Measurements from ENCODE around the gene LGALS9.
"Not testable (repeated sequence)": the region's sequence is repeated elsewhere in the genome, so short reads cannot be mapped to it uniquely, and the experiment has no call there.

The LGALS9 gene

DNA sequence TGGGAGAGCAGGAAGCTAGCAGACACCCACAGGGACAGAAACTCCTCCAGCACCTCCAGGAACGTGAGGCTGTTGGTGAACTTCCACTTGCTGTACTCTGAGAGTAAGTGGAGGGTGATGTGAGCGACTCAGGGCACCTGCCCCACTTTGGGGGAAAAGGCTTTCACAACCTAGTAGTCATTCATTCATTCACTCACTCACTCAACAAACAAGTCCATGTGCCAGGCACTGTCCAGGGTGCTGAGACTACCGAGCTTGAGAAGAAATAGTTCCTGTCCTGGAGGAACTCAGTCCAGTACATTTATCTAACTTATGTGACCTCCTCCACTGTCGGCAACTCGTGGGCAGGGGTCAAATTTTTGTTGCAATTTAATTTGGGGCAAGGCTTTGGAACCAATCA, 26.6 kb downstream of the LGALS9 start:
- H3K27ac Mint-ChIP-seq, result no peak overlapping the region
- peaks cover 23% of the 10 kb centered on the region for H3K27me3 Mint-ChIP-seq (ENCODE audit: low read depth)
- no peaks in the 10 kb centered on the region for H3K9me3 Mint-ChIP-seq
- TF ChIP-seq, protein P1, sequence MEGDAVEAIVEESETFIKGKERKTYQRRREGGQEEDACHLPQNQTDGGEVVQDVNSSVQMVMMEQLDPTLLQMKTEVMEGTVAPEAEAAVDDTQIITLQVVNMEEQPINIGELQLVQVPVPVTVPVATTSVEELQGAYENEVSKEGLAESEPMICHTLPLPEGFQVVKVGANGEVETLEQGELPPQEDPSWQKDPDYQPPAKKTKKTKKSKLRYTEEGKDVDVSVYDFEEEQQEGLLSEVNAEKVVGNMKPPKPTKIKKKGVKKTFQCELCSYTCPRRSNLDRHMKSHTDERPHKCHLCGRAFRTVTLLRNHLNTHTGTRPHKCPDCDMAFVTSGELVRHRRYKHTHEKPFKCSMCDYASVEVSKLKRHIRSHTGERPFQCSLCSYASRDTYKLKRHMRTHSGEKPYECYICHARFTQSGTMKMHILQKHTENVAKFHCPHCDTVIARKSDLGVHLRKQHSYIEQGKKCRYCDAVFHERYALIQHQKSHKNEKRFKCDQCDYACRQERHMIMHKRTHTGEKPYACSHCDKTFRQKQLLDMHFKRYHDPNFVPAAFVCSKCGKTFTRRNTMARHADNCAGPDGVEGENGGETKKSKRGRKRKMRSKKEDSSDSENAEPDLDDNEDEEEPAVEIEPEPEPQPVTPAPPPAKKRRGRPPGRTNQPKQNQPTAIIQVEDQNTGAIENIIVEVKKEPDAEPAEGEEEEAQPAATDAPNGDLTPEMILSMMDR (IDR thresholded peaks at IDR 0.05; ENCODE audit: unreplicated experiment in 3 of 3), result no peak
- no peaks in the 10 kb centered on the region for H3K36me3 Mint-ChIP-seq (ENCODE audit: low read depth)
- H3K4me1 Mint-ChIP-seq, result no peaks in the 10 kb centered on the region
- no peak overlapping the region for H3K4me3 Mint-ChIP-seq

DNA sequence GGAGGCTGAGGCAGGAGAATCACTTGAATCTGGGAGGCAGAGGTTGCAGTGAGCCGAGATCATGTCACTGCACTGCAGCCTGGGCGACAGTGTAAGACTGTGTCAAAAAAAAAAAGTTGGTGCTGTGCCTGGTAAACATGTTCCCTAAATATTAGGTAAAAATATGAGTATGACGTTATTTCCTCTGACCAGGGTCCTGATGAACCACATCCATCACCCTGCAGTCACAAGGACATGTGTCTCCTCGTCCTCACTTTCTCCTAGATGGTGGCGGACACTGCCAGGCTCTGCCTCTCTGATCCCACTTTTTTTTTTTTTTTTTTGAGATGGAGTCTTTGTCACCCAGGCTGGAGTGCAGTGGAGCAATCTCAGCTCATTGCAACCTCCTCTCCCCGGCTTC, 28.7 kb downstream of the LGALS9 start:
- H3K4me1 Mint-ChIP-seq, result no peaks in the 10 kb centered on the region
- TF ChIP-seq, protein P1 (IDR thresholded peaks at IDR 0.05; ENCODE audit: unreplicated experiment in 3 of 3), result no peak
- no peak overlapping the region for H3K4me3 Mint-ChIP-seq
- H3K27ac Mint-ChIP-seq, result no peak overlapping the region
- no peaks in the 10 kb centered on the region for H3K36me3 Mint-ChIP-seq (ENCODE audit: low read depth)
- H3K9me3 Mint-ChIP-seq, result no peaks in the 10 kb centered on the region
- peaks cover 18% of the 10 kb centered on the region for H3K27me3 Mint-ChIP-seq (ENCODE audit: low read depth)

DNA sequence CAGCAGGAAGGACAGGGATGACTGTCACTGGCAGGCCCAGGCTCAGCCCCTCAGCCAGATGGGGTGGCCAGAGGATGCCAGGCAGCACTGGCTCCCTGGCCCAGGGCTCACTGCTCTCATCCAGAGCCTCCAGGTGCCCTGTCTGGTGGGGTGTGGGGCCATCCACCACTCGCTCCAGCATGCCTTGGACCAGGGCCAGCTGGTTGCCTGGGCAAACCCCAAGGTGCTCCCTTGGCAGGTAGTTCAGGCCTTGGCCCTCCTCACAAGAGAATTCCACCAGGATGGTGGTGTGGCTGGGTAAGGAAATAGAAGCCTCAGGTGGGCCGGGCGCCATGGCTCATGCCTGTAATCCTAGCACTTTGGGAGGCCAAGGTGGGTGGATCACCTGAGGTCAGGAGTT, 29.4 kb downstream of the LGALS9 start:
- Mint-ChIP-seq H3K36me3 (ENCODE audit: low read depth) (no peaks in the 10 kb centered on the region), H3K9me3 (no peaks in the 10 kb centered on the region)

DNA sequence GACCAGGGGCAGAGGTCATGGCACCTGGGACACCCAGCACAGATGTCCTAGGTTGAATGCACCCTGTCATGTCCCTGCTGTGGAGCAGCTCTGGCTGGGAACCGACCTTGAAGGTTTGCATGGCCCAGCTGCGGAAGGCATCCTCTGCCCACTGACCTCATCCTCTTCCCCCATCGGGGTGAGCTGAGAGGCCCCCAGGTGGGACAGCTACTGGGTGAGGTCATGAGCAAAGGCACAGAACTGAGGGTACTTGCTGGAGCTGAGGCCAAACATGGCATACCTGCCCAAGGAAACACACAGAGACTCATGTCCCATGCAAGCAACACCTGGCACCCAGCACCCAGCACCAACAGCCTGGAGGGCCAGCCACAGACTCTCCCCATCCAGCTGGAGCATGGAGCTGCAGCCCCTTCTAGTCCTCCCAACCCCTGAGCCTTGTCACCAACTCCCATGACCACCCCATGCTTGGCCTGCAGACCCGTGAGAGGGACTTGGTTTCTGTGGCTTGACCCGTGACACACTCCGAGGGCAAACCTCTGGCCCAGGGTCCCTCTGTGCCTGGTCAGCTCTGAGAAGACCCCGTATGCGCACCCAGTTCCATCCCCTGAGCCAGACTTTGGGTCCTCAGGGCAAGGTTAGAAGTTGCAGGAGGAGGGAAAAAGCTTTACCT, 33.1 kb downstream of the LGALS9 start:
- H3K27ac Mint-ChIP-seq, result no peak overlapping the region
- no peak overlapping the region for H3K4me3 Mint-ChIP-seq
- H3K36me3 Mint-ChIP-seq (ENCODE audit: low read depth), result no peaks in the 10 kb centered on the region
- TF ChIP-seq, protein P1 (IDR thresholded peaks at IDR 0.05; ENCODE audit: unreplicated experiment in 3 of 3), result no peak
- H3K4me1 Mint-ChIP-seq, result no peaks in the 10 kb centered on the region
- H3K9me3 Mint-ChIP-seq, result no peaks in the 10 kb centered on the region
- peaks cover 4% of the 10 kb centered on the region for H3K27me3 Mint-ChIP-seq (ENCODE audit: low read depth)

More for the DNA sequence above, 29.4 kb downstream of the LGALS9 start:
- Mint-ChIP-seq H3K4me1 (no peaks in the 10 kb centered on the region), H3K27ac (no peak overlapping the region), H3K4me3 (no peak overlapping the region), H3K27me3 (ENCODE audit: low read depth) (peaks cover 16% of the 10 kb centered on the region)
- TF ChIP-seq, protein P1 (IDR thresholded peaks at IDR 0.05; ENCODE audit: unreplicated experiment in 3 of 3), result no peak

DNA sequence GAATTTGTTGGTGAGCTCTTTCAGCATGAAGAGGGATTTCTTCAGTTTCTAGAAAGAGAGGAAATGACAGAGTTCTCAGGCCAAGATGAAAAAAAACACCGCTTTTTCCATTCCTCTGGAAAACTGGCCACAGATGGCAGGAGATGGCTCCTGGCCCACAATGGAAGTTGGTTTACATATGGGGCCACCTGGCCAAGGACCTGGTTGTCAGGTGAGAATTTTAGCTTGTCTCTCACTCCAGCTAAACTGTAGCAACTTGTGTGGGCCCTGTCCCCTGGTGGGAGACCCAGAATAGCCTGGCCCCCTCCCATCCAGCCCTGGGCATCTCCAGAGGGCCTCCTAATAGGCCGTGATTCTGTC, 33.6 kb downstream of the LGALS9 start:
- TF ChIP-seq, protein P1 (IDR thresholded peaks at IDR 0.05; ENCODE audit: unreplicated experiment in 3 of 3), result no peak
- Mint-ChIP-seq H3K27ac (no peak overlapping the region), H3K4me1 (no peaks in the 10 kb centered on the region), H3K4me3 (no peak overlapping the region), H3K36me3 (ENCODE audit: low read depth) (no peaks in the 10 kb centered on the region), H3K9me3 (no peaks in the 10 kb centered on the region), H3K27me3 (ENCODE audit: low read depth) (peaks cover 3% of the 10 kb centered on the region)

DNA sequence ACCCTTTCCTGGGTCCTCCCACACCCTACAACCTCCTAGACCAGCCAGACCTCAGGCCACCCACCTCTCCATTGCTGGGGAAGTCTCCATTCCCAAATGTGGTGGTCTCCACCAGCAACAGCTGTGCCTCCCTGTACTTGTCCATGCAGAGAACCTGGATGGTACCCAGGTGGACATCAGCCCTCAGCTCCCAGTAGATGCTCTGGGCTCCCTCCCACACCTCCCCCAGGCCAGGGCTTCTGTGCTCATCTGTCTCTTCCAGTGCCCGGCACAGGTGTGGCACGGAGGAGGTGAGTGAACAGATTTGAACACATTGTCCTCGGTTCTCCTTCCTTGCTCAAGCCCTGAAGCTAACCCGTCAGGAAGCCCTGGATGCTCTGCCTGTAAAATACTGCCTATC, 34.6 kb downstream of the LGALS9 start:
- Mint-ChIP-seq H3K27ac (no peak overlapping the region), H3K36me3 (ENCODE audit: low read depth) (no peaks in the 10 kb centered on the region), H3K9me3 (no peaks in the 10 kb centered on the region), H3K4me3 (no peak overlapping the region), H3K27me3 (ENCODE audit: low read depth) (peaks cover 3% of the 10 kb centered on the region), H3K4me1 (no peaks in the 10 kb centered on the region)
- TF ChIP-seq, protein P1 (IDR thresholded peaks at IDR 0.05; ENCODE audit: unreplicated experiment in 3 of 3), result no peak

DNA sequence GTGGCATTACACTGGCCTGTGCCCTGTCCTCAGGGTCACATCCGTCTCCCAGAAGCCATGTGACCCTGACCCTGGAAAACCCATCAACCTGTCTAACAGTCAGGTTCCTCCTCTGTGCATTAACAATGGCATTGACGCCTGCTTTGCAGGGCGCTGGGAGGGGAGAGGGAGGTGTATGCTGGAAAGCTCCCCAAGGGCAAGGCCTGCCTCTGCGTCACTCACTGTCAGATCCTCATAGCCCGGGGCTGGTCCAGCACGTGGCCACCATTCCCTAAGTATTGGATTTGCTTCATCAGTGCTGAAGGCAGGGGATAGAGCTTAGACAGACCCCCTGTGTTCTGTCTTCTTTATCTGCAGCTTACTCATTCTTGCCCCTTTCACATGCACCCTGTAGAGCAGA, 35.3 kb downstream of the LGALS9 start:
- H3K27ac Mint-ChIP-seq; H3K27me3 Mint-ChIP-seq (ENCODE audit: low read depth); H3K9me3 Mint-ChIP-seq; H3K36me3 Mint-ChIP-seq (ENCODE audit: low read depth); H3K4me3 Mint-ChIP-seq; H3K4me1 Mint-ChIP-seq: not testable (repeated sequence)

Measured in nephron (organoid).